Loucy (cell line): Measurements from ENCODE around the gene IGSF21.

ENCODE experiments used
- H2AFZ ChIP-seq: fragments of 200-600 bp; sonication (generic); 2 replicates; pipeline ENCODE4 v1.6.0; 2016; ENCODE audit warnings: antibody characterized with exemption, mild to moderate bottlenecking, low read length, moderate library complexity
- H3F3A ChIP-seq: fragments of 200-600 bp; 2 replicates; pipeline ENCODE4 v1.6.0; 2016; ENCODE audit warnings: antibody characterized with exemption, low read depth, mild to moderate bottlenecking
- H3K27me3 ChIP-seq: fragments of 200-600 bp; sonication (generic); 2 replicates; pipeline ENCODE4 v1.6.1; 2014; ENCODE audit warnings: low read length, mild to moderate bottlenecking; ENCODE audit not compliant: insufficient read depth, poor library complexity, severe bottlenecking
- H3K36me3 ChIP-seq: fragments of 200-600 bp; sonication (generic); 2 replicates; pipeline ENCODE4 v1.6.1; 2016; ENCODE audit warnings: low read length; ENCODE audit not compliant: insufficient read depth
- H3K4me1 ChIP-seq: fragments of 200-600 bp; sonication (generic); 2 replicates; pipeline ENCODE4 v1.5.1; 2014; ENCODE audit warnings: low read length, mild to moderate bottlenecking; ENCODE audit not compliant: insufficient read depth, poor library complexity, severe bottlenecking
- H3K4me2 ChIP-seq: fragments of 200-600 bp; sonication (generic); 2 replicates; pipeline ENCODE4 v1.6.0; 2014; ENCODE audit warnings: antibody characterized with exemption, low read length, low read depth, mild to moderate bottlenecking; ENCODE audit not compliant: poor library complexity, severe bottlenecking
- H3K4me3 ChIP-seq: fragments of 200-600 bp; sonication (generic); 2 replicates; pipeline ENCODE4 v1.5.1; 2014; ENCODE audit warnings: low read length, mild to moderate bottlenecking, mixed read lengths; ENCODE audit not compliant: poor library complexity, severe bottlenecking
- H3K79me2 ChIP-seq: fragments of 200-600 bp; sonication (generic); 2 replicates; pipeline ENCODE4 v1.6.1; 2014; ENCODE audit warnings: low read length; ENCODE audit not compliant: insufficient read depth
- H3K9ac ChIP-seq: fragments of 200-600 bp; sonication (generic); 2 replicates; pipeline ENCODE4 v1.6.0; 2014; ENCODE audit warnings: mild to moderate bottlenecking, low read depth, low read length, moderate library complexity; ENCODE audit not compliant: poor library complexity, severe bottlenecking
- H3K9me2 ChIP-seq: fragments of 200-600 bp; sonication (generic); replicated peaks from 2 replicates; pipeline ENCODE4 v1.6.1; 2016; ENCODE audit warnings: low read depth, low read length, mixed read lengths
- H3K9me3 ChIP-seq: fragments of 200-600 bp; sonication (generic); 2 replicates; pipeline ENCODE4 v1.6.1; 2014; ENCODE audit warnings: mild to moderate bottlenecking, antibody characterized with exemption, low read length, low read depth; ENCODE audit not compliant: insufficient read depth
- H4K20me1 ChIP-seq: fragments of 200-600 bp; sonication (generic); 2 replicates; pipeline ENCODE4 v1.6.0; 2014; ENCODE audit warnings: antibody characterized with exemption, low read length, mild to moderate bottlenecking; ENCODE audit not compliant: insufficient read depth, poor library complexity, severe bottlenecking
- EZH2phosphoT487 ChIP-seq: fragments of 200-600 bp; IDR thresholded peaks from 2 replicates; pipeline ENCODE4 v1.6.1; 2018; ENCODE audit warnings: antibody characterized with exemption, mild to moderate bottlenecking, moderate library complexity, borderline replicate concordance
- TF ChIP-seq, protein P1 (sequence below): fragments of 200-600 bp; sonication (generic); conservative IDR thresholded peaks from 2 replicates; pipeline ENCODE4 v1.5.1; 2014; ENCODE audit warnings: mild to moderate bottlenecking, antibody characterized with exemption, low read length

Gene IGSF21

GRCh38 chr1:18323259-18323658, 215.7 kb downstream of the IGSF21 start:
- peaks cover 7% of the 10 kb centered on the region; the same call in 1 of the 2 replicates for H3K9me3 ChIP-seq
- no peak overlapping the region for H3K4me3 ChIP-seq
- no peaks in the 10 kb centered on the region for H3K27me3 ChIP-seq
- no peaks in the 10 kb centered on the region for H3K36me3 ChIP-seq
- no peak overlapping the region for H3K4me2 ChIP-seq
- no peaks in the 10 kb centered on the region for H3F3A ChIP-seq
- no peaks in the 10 kb centered on the region for H4K20me1 ChIP-seq
- TF ChIP-seq, protein P1, sequence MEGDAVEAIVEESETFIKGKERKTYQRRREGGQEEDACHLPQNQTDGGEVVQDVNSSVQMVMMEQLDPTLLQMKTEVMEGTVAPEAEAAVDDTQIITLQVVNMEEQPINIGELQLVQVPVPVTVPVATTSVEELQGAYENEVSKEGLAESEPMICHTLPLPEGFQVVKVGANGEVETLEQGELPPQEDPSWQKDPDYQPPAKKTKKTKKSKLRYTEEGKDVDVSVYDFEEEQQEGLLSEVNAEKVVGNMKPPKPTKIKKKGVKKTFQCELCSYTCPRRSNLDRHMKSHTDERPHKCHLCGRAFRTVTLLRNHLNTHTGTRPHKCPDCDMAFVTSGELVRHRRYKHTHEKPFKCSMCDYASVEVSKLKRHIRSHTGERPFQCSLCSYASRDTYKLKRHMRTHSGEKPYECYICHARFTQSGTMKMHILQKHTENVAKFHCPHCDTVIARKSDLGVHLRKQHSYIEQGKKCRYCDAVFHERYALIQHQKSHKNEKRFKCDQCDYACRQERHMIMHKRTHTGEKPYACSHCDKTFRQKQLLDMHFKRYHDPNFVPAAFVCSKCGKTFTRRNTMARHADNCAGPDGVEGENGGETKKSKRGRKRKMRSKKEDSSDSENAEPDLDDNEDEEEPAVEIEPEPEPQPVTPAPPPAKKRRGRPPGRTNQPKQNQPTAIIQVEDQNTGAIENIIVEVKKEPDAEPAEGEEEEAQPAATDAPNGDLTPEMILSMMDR, result no peak
- no peak for TF ChIP-seq EZH2phosphoT487
- H3K9me2 ChIP-seq, result no peaks in the 10 kb centered on the region
- no peak overlapping the region for H3K9ac ChIP-seq
- H3K79me2 ChIP-seq, result no peaks in the 10 kb centered on the region
- H3K4me1 ChIP-seq, result no peaks in the 10 kb centered on the region
- no peak overlapping the region for H2AFZ ChIP-seq

- Histone ChIP-seq H3F3A (no peaks in the 10 kb centered on the region), H3K27me3 (no peaks in the 10 kb centered on the region), H3K9me2 (no peaks in the 10 kb centered on the region), H3K9ac (no peak overlapping the region), H3K4me1 (no peaks in the 10 kb centered on the region), H2AFZ (no peak overlapping the region), H3K79me2 (no peaks in the 10 kb centered on the region), H3K36me3 (no peaks in the 10 kb centered on the region), H3K4me2 (no peak overlapping the region), H3K9me3 (peaks cover 7% of the 10 kb centered on the region; the same call in 1 of the 2 replicates), H3K4me3 (no peak overlapping the region), H4K20me1 (no peaks in the 10 kb centered on the region)
- TF ChIP-seq, protein P1, result 0 out of 2 replicates have a peak, but pooled peaks have one; percentile 12
- TF ChIP-seq EZH2phosphoT487, result no peak
Measured at GRCh38 chr1:18324246-18324645, 216.6 kb downstream of the IGSF21 start.

GRCh38 chr1:18325136-18325535, 217.5 kb downstream of the IGSF21 start:
- no peak overlapping the region for H2AFZ ChIP-seq
- H3K79me2 ChIP-seq, result no peaks in the 10 kb centered on the region
- H3K9me3 ChIP-seq, result peaks cover 7% of the 10 kb centered on the region; the same call in 1 of the 2 replicates
- TF ChIP-seq EZH2phosphoT487, result no peak
- TF ChIP-seq, protein P1, result no peak
- no peak overlapping the region for H3K4me3 ChIP-seq
- no peak overlapping the region for H3K9ac ChIP-seq
- no peaks in the 10 kb centered on the region for H4K20me1 ChIP-seq
- no peaks in the 10 kb centered on the region for H3K4me1 ChIP-seq
- no peaks in the 10 kb centered on the region for H3K36me3 ChIP-seq
- H3K27me3 ChIP-seq, result no peaks in the 10 kb centered on the region
- no peaks in the 10 kb centered on the region for H3F3A ChIP-seq
- H3K9me2 ChIP-seq, result no peaks in the 10 kb centered on the region
- no peak overlapping the region for H3K4me2 ChIP-seq
